GM12891 (cell line): ENCODE data around the gene CYTH1.
"Not testable (repeated sequence)": the region's sequence is repeated elsewhere in the genome, so short reads cannot be mapped to it uniquely, and the experiment has no call there.

Experiments used
- DNase-seq: peaks from one replicate; pipeline ENCODE4 v3.0.0; 2011; ENCODE audit warnings: low spot score; ENCODE audit not compliant: insufficient read length
- FAIRE-seq: peaks from 2 replicates; lab custom pipeline; 2011; peaks lifted over from hg19 to GRCh38; lab: Jason Lieb, UNC
- PAX5 ChIP-seq: IDR thresholded peaks from 2 replicates; pipeline ENCODE4 v1.6.1; 2011; ENCODE audit warnings: low read length, moderate library complexity, mild to moderate bottlenecking; ENCODE audit not compliant: insufficient read depth, severe bottlenecking
- POLR2A ChIP-seq: IDR thresholded peaks from 2 replicates; pipeline ENCODE4 v1.6.1; 2011; ENCODE audit warnings: low read depth, low read length, control low read depth
- POLR2AphosphoS5 ChIP-seq: IDR thresholded peaks from 2 replicates; pipeline ENCODE4 v1.6.1; 2011; ENCODE audit warnings: low read depth, low read length, control low read depth
- POU2F2 ChIP-seq: IDR thresholded peaks from 2 replicates; pipeline ENCODE4 v1.6.1; 2011; ENCODE audit warnings: low read depth, mild to moderate bottlenecking, control low read depth, low read length, moderate library complexity
- SPI1 ChIP-seq: IDR thresholded peaks from 2 replicates; pipeline ENCODE4 v1.6.1; 2011; ENCODE audit warnings: low read depth, low read length, control low read depth
- TAF1 ChIP-seq: IDR thresholded peaks from 2 replicates; pipeline ENCODE4 v1.6.1; 2011; ENCODE audit warnings: low read depth, low read length, control low read depth

Gene CYTH1

GRCh38 chr17:78764871-78765270 is 17.2 kb downstream of the CYTH1 start:
- FAIRE-seq (peak; percentile 52), DNase-seq (no peak)
- TF ChIP-seq POLR2AphosphoS5 (no peak), POLR2A (no peak), POU2F2 (no peak), TAF1 (no peak), SPI1 (no peak), PAX5 (no peak)

DNA sequence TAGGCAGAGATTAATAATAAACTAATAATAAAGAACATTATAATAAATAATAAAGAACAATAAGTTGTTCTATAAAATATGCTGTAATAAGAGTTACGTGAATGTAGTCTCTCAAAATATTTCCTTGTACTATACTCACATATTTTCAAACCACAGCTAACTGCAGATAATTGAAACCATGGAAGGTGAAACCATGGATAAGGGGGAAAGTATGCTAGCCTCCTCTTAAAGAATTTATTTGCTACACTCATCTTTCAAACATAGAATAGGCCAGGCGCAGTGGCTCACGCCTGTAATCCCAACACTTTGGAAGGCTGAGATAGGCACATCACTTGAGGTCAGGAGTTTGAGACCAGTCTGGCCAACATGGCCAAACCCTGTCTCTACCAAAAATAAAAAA is 18.5 kb downstream of the CYTH1 start:
- TF ChIP-seq TAF1 (no peak), SPI1 (no peak), POLR2AphosphoS5 (no peak), PAX5 (no peak), POU2F2 (no peak), POLR2A (no peak)
- DNase-seq (no peak), FAIRE-seq (no peak)

DNA sequence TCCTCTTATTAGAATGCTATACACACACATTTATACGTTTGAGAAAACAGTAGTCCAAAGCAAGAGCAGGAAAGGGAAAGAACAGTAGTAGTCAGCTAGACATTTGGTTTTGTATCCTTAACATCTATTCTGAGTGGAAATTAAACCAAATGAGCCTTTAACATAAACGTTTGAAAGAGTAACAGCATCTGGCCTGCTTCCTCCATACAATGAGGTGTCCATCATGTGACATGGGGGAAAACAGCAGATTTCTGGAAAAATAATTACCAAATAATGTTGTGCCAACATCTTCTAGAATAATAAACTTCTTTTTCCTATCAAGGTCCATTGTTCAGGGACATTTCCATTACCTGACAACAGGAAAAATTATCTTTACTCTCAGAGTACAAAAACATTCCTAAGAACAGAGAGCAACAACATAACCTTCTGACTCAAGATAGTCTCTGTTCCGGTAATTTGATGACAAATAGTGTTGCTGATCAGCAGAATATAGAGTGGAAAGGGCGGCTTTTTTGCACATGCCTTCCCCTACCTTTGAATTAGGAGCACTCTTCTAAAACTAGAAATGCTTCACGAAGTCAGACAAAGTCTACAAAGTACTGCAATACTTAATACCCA is 20.2 kb downstream of the CYTH1 start:
- TF ChIP-seq POLR2A (peak; percentile 17; the same call in 1 of the 2 replicates), TAF1 (no peak)
- DNase-seq (no peak), FAIRE-seq (no peak)

GRCh38 chr17:78759969-78760352 is 22.1 kb downstream of the CYTH1 start:
- FAIRE-seq = peak; percentile 50
- no peak for DNase-seq
- TF ChIP-seq POLR2A (no peak), POU2F2 (no peak), TAF1 (no peak)

DNA sequence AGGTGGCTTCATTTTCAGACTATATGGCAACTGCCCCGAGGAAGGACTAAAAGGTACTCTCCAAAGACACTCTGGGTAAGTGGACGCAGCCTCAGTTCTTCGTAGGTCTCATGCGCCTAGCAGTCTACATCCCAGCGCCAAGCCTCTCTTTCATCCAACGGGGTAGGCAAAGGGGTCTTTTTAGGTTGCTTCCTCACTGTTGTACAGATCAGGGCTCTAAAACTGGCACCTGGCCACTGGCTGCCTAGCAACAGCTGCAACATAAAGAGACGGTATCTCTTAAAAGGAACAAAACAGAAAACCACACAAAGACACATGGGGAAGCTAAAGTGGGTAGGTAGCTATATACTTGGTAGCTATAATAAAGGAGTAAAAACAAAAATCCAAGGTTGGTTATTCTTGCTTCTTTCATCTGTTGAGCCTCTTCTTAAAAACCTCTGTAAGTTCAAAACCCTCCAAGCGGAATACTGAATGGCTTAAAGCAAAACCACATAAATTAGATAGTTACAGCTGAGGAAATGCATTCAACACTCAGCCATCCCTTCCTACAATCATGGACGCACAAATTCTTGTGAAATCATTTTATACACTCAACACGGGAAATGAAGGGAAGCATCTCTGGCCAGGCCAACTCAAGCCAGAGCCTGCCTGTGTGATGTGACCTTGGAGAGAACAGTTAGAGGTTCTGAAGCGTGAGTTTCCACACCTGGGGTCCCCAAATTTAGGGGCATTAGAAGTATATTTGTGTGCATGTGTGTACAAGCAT is 22.7 kb downstream of the CYTH1 start:
- peak; percentile 58 for FAIRE-seq
- TF ChIP-seq TAF1 (no peak), POU2F2 (no peak), POLR2A (no peak), POLR2AphosphoS5 (no peak), SPI1 (no peak; the same call in 1 of the 2 replicates)
- DNase-seq = no peak

DNA sequence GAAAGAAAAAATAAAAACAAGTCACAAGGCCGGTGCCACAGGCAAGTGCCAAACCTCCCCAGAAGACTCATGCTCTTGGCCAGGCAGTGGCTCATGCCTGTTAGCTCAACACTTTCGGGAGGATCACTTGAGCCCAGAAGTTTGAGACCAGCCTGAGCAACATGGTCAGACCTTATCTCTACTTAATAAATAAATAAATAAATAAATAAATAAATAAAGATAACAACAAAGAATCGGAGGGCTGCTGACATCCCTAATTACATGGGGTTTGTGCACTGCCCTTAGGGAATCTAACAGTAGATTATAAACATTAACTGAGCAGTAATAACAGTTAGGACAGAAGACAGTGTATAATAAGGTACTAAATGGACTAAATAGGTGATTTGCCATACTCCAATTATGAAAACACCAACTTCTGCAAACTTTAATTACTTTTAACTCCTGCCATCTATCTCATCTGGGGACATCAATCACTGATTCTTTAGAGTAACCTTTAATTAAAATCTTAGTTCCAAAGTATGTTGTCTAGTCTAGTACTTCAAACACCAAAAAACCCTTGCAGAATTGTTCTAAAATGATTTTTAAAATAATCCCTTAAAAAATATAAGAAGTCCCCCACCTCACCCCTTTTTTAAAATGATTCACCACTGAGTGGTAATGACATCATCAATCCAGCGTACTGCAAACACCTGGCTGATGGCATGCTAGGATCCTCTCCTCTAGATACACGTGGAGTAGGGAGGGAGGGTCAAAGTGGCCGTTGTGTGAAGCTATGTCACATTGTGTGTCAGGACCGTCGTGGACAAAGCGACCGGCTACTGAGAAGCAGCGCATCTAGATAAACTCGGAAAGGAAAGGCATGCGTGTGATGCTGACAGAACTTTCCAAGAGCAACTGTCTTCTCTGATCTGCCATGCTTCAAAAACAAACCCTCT is 28.5 kb downstream of the CYTH1 start:
- peak; percentile 51 for FAIRE-seq
- TF ChIP-seq SPI1 (no peak), POLR2AphosphoS5 (peak; percentile 30)
- no peak for DNase-seq

- TF ChIP-seq POLR2A = no peak
- no peak for TF ChIP-seq TAF1
- TF ChIP-seq POLR2AphosphoS5 = no peak
- TF ChIP-seq SPI1 = no peak
- TF ChIP-seq POU2F2 = no peak
- TF ChIP-seq PAX5 = no peak
- DNase-seq (no peak), FAIRE-seq (no peak)
Observed at GRCh38 chr17:78751447-78752161, 30.5 kb downstream of the CYTH1 start.

DNA sequence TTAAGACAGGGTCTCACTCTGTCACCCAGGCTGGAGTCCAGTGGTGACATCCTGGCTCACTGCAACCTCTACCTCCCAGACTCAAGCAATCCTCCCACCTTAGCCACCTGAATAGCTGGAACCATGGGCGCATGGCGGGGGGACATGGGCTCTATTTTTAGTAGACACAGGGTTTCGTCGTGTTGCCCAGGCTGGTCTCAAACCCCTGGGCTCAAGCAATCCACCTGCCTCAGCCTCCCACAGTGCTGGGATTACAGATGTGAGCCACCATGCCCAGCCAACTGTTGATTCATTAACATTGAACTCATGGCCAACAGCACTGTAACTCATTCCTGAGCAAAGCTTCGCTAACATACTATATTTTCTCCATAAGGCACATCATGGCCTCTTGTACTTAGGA is 31.1 kb downstream of the CYTH1 start:
- FAIRE-seq, DNase-seq: not testable (repeated sequence)

DNA sequence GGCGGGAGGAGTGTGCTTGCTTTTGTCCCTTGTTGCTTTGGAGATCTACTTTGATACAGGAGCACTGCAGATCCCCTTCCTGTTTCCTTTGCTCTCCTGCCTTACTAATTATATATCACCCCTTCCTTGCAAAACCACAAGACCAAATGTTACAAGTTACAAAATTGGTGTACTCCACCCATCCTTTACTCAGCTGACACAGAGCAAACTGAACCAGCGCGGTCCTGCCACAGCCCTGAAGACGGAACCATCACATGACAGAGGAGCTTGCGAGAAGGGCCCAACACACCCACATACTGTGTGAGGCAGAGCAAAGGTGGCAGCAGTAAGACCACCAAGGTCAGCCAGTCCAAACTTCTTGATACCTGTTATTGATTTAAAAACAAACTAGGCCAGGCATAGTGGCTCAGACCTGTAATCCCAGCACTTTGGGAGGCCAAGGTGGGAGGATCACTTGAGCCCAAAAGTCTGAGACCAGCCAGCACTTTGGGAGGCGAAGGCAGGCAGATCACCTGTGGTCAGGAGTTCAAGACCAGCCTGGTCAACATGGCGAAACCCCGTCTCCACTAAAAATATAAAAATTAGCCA is 33.2 kb downstream of the CYTH1 start:
- FAIRE-seq (peak; percentile 88), DNase-seq (no peak)
- TF ChIP-seq POLR2A (peak; percentile 6; the same call in 1 of the 2 replicates), TAF1 (no peak), SPI1 (peak; percentile 40), POU2F2 (no peak), POLR2AphosphoS5 (no peak)
